Colonic mucosa (tissue), 4 donors: ENCODE results near the gene PDE4D. TPM values are rescaled to one million over a fixed set of nuclear protein-coding genes. Genes with fewer than 3 reads are reported as not detected.

Experiments used
- DNase-seq: peaks from one replicate; pipeline ENCODE4 v3.0.0-alpha.2; 2020
- H3K27ac ChIP-seq: fragments of 200-600 bp; one replicate; pipeline ENCODE4 v1.8.0; 2021
- H3K27me3 ChIP-seq: fragments of 200-600 bp; one replicate; pipeline ENCODE4 v1.8.0; 2021
- H3K36me3 ChIP-seq: fragments of 200-600 bp; one replicate; pipeline ENCODE4 v1.8.0; 2021
- H3K4me1 ChIP-seq: fragments of 200-600 bp; one replicate; pipeline ENCODE4 v1.8.0; 2021; ENCODE audit warnings: mild to moderate bottlenecking
- H3K4me3 ChIP-seq: fragments of 200-600 bp; one replicate; pipeline ENCODE4 v1.8.0; 2021
- H3K9ac ChIP-seq, 2 donors: one replicate each; pipeline ENCODE4 v1.7.0; 2013; ENCODE audit warnings: control low read depth in 2 of 2, low read depth in 2 of 2, low read length in 2 of 2
- H3K9me3 ChIP-seq: fragments of 200-600 bp; one replicate; pipeline ENCODE4 v1.8.0; 2021
- CTCF ChIP-seq: fragments of 200-600 bp; IDR thresholded peaks from one replicate; pipeline ENCODE4 v1.8.0; 2022; ENCODE audit warnings: antibody characterized with exemption, mild to moderate bottlenecking
- intact Hi-C: fragments of 100-400 bp; cut with DNase I; formaldehyde crosslinking; loops from one replicate; pipeline ENCODE4 v1.14.1; 2022
- total RNA-seq, 2 donors: library from RNA; stranded (reverse); fragmentation: NEBNext Ultra II Directional in 1 of 2; extraction: Animal tissue kit (Norgen Biotek cat#: 25700) in 1 of 2; gene quantifications; one replicate each; pipeline ENCODE4 v1.2.1, GENCODE V29; 2021
- donor health status: healthy.
- donor health status: DM: no; HTN: no; CAD: no.
- donor health status: DM: no; HTN: no; CAD: no.

Gene PDE4D
- total RNA-seq, 2 donors from 2014 or later = 23.1 to 53.7 TPM

- intact Hi-C loops = no loop called here
- Histone ChIP-seq H3K9me3 (no peaks in the 10 kb centered on the region), H3K9ac (no peak overlapping the region), H3K27ac (no peak overlapping the region), H3K4me1 (no peaks in the 10 kb centered on the region), H3K4me3 (no peak overlapping the region), H3K36me3 (no peaks in the 10 kb centered on the region), H3K27me3 (no peaks in the 10 kb centered on the region)
- no peak for DNase-seq
- no peak for TF ChIP-seq CTCF
Measured at GRCh38 chr5:59002162-59002825, 891.2 kb downstream of the PDE4D start.

GRCh38 chr5:59001716-59002115 is 891.8 kb downstream of the PDE4D start:
- TF ChIP-seq CTCF = no peak

GRCh38 chr5:59001154-59001553 is 892.4 kb downstream of the PDE4D start:
- H3K36me3 ChIP-seq = no peaks in the 10 kb centered on the region
- DNase-seq = no peak
- no peaks in the 10 kb centered on the region for H3K27me3 ChIP-seq
- no peak for TF ChIP-seq CTCF
- no peak overlapping the region for H3K9ac ChIP-seq
- H3K27ac ChIP-seq = no peak overlapping the region
- intact Hi-C loops = no loop called here
- no peaks in the 10 kb centered on the region for H3K9me3 ChIP-seq
- H3K4me1 ChIP-seq = no peaks in the 10 kb centered on the region
- no peak overlapping the region for H3K4me3 ChIP-seq

More at GRCh38 chr5:59001716-59002115, 891.8 kb downstream of the PDE4D start:
- Histone ChIP-seq H3K4me1 (no peaks in the 10 kb centered on the region), H3K9ac (no peak overlapping the region), H3K9me3 (no peaks in the 10 kb centered on the region), H3K4me3 (no peak overlapping the region), H3K27ac (no peak overlapping the region), H3K27me3 (no peaks in the 10 kb centered on the region), H3K36me3 (no peaks in the 10 kb centered on the region)
- intact Hi-C loops = no loop called here
- DNase-seq = no peak

- intact Hi-C loops = no loop called here
- Histone ChIP-seq H3K4me3 (no peak overlapping the region), H3K9ac (no peak overlapping the region), H3K27ac (no peak overlapping the region), H3K9me3 (no peaks in the 10 kb centered on the region), H3K4me1 (no peaks in the 10 kb centered on the region), H3K27me3 (no peaks in the 10 kb centered on the region), H3K36me3 (no peaks in the 10 kb centered on the region)
- no peak for TF ChIP-seq CTCF
- DNase-seq = no peak
Measured at GRCh38 chr5:59000211-59000610, 893.3 kb downstream of the PDE4D start.

- no peak for TF ChIP-seq CTCF
- Histone ChIP-seq H3K9ac (no peak overlapping the region), H3K9me3 (no peaks in the 10 kb centered on the region), H3K27ac (no peak overlapping the region), H3K4me1 (no peaks in the 10 kb centered on the region), H3K4me3 (no peak overlapping the region), H3K36me3 (no peaks in the 10 kb centered on the region), H3K27me3 (no peaks in the 10 kb centered on the region)
- no peak for DNase-seq
- intact Hi-C loops = no loop called here
Measured at GRCh38 chr5:58999804-59000203, 893.7 kb downstream of the PDE4D start.
